GM21737 (cell line): Measurements from ENCODE around the gene MAN1B1.
A peak's percentile ranks its signal among the peaks of the same experiment; 100 is the strongest.
"Not testable (repeated sequence)": the region's sequence is repeated elsewhere in the genome, so short reads cannot be mapped to it uniquely, and the experiment has no call there.

Experiments used
- ATAC-seq: cut with Tn5 transposase; IDR thresholded peaks from one replicate; pipeline ENCODE4 v1.9.1; 2021; ENCODE audit warnings: mild to moderate bottlenecking, moderate library complexity; ENCODE audit not compliant: unreplicated experiment

Gene MAN1B1

DNA sequence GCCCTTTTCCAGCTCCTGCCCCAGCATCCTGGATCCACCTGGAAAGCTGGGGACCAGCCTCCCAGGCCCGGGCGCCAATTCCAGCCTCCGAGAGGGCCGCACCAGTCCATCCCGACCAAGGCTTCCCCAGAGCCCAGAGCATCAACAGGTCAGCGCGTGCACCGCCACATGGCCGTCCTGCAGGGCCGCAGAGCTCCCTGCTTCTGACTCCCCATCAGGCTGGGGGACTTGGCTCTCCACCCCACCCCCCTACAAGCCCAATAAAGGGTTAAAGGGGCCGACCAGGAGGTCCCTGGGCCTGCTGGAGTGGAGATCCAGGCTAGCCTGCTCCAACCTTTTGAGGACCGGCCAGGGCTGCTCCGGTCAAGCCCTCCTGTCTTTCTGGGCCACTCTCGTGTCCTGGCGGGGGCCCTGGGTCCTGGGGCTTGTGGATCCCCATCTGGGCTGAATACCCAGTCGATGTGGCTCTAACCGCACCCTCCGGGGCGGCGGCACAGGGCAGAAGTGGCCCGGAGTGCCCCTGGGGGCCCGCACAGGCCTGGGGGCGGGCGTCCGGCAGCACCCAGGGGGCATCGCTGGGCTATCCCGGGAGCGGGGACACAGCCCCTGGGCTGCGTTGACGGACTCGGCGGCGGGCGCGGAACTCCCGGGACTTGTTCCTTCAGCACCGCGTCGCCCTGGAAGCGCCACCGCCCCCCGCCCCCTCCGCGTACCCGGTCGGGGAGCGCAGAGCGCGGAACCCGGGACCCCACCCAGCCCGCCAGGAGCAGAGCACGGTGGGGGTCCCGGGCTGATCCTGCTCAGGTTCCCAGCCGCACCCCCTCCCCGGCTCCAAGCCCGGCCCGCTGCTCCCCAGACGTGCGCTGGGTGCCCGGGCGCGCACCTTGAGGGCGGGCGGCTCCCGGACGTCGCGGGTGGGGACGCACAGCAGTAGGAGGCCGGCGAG is 33.5 kb upstream of the MAN1B1 start:
- ATAC-seq, result no peak

DNA sequence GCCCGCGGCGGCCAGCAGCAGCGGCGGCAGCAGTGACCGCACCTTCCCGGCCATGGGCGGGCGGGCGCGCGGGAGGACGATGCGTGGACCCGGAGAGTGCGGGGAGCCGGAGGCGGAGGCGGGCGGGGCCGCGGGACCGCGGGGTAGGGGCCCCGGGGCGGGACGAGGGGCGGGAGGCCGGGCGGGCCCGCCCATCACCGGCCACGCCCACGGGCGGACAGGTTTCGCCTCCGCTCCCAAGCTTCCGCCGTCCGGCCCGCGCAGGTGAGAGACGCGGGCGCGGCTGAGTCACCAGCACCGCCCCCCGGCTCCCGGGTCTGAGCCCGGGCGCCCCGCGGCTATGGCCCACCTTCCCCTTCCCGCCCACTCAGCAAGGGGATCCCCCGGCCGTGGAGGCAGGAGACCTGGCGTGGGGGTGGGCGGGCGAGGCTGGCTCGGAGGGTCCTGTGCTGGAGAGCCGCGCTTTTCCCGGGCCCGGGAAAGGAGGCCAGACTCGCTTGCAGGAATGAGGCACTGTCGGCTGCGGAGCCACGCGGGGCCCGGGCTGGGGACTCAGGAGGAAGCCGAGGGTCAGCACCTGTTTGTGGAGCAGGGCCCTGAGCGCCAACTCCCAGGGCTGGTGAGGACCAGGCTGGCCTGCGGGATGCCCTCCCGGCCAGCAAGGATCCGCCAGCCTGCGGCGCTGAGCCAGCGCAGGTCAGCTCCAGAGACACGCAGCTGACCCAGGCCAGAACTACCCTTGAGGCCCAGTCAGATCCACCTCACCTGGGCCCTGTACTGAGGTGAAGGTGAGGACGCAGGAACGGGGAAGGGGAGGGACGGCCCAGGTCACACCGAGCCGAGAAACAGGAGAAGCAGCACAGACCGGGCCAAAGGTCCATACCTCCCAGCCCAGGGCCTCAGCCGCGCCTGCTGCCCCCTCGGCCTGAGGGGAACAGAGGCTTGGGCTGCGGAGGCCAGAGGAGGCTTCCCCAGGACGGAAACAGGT is 32.5 kb upstream of the MAN1B1 start, which contains the start of gene ENTPD2:
Gene ENTPD2 (minus strand): TSS at position 118 of the 988 bp plus-strand sequence. CDS start 64 bp downstream, at position 54.
- ATAC-seq, result no peak

DNA sequence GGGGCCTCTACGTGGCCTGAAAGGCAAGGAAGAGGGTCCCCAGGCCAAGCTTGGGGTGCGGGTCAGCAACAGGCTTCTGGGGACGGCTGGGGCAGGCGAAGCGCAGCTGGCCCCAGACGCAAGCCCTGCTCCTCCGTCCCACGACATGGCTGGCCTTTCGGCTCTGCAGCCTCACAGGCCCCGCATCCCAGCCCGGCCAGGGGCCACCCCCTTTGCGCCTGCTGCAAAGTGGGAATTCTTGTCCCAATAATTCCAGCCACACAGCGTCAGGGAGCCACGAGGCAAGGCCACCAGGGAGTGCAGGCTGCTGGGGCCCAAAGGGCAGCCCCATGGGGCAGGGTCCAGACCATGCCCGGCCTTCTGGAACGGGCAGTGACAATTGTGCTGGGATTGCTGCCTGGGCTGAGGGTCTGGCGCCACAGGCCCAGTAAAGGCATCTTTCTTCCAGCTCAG is 31.8 kb upstream of the MAN1B1 start:
- ATAC-seq, result no peak

DNA sequence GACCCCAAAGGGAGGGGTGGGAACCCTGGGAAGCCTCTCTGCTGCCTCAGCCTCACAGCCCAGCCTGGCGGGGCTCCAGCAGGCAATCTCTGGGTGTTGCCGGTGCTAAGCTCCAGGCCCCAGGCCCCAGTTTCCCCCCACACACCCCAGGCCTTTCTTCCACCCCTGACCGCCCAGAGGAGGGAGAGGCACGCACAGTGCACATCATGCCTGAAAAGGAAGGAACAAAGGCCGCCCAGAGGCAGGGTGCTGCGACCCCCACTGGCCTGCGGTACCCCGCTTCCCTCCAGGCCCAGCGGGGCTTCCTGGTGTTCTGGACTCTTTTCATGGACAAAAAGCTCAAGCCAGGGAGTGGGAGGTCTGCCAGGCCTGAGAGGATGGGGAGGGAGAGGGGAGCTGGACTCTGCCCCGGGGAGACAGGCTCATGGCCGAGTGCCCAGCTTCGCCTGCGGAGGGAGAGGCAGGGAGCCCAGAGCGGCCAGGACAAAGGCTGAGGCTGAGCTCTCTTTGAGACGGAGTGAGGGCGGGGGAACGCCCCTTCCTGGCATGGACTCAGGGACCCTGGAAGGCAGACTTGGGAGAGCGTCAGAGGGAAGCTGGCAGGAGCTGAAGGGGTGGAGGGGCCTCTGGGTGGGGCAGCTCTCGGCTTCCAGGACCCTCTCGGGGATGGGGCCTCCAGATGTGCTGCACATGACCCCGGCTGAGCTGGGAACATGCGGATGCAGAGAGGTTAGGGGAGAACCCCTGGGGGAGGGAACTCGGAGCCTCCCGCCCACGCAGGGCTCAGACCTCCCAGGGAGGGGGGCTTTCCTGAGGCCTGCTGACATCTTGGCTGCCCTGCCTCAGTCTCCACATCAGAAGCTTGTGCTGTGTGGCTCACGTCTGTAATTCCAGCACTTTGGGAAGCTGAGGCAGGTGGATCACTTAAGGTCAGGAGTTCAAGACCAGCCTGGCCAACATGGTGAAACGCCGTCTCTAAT is 31.1 kb upstream of the MAN1B1 start:
- ATAC-seq, result no peak

DNA sequence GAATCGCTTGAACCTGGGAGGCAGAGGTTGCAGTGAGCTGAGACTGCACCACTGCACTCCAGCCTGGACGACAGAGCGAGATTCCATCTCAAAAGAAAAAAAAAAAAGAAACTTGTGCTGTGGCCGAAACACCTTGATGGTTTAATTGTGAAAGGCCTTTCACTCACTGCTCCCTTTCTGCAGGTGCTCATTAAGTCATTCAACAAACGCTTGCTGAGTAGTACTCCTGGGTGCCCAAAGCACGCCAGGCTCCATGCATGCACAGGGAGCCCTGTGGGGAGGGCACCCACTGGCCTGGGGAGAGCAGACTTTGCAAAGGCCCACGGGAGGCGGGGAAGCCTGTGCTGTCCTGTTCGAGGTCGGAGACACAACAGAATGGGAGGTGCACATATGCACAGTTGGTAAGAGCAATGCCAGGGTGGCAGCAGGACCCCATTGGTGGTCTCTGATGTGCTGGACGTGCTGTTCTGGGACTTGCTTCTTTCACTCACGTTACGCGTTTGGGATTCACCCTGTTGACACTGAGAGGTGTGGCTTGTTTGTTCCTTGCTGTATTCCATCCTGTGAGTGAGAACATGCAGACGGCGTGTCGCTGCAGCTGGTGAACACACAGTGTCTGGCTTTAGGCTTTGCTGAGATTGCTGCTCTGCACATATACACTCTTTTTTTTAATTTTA is 29.9 kb upstream of the MAN1B1 start:
- ATAC-seq, result no peak

DNA sequence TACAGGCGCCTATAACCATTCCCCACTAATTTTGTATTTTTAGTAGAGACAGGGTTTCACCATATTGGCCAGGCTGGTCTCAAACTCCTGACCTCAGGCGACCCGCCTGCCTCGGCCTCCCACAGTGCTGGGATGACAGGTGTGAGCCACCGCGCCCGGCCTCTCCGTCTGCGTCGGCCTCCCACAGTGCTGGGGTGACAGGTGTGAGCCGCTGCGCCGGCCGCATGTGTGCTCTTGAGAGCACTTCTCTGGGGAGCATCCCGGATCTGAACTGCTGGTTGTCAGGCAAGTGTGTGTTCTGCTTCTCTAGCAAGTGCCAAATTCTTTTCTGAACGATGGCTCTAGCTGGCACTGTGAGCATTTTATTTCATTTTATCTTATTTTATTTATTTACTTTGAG is 29.2 kb upstream of the MAN1B1 start:
- no peak for ATAC-seq

DNA sequence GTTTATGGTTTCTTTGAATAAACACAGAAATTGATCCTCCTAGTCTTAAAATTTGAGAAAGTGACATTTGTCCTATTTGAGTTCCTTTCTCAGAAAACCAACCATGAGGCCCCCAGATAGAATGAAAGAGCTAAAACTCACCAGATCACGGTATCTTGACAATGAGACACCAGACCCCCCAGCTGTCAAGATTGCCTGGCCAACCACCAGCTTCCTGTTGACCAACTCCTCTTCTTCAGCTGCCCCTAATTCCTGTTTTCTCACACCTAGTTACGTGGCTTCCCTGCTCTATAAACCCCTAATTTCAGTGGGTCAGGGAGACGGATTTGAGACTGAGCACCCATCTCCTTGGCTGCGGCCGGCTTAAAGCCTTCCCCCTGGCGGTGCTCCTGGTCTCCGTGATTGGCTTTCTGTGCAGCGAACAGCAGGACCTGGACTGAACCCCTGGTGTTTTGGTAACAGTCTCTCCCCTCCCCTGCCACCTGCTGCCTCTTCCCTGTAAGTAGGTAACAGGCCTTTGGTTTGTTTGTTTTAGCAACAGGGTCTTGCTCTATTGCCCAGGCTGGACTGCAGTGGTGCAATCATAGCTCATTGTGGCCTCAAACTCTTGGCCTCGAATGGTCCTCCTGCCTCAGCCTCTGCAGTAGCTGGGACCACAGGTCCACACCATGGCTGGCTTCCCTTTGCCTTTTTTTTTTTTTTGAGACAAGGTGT is 28.1 kb upstream of the MAN1B1 start:
- no peak for ATAC-seq

DNA sequence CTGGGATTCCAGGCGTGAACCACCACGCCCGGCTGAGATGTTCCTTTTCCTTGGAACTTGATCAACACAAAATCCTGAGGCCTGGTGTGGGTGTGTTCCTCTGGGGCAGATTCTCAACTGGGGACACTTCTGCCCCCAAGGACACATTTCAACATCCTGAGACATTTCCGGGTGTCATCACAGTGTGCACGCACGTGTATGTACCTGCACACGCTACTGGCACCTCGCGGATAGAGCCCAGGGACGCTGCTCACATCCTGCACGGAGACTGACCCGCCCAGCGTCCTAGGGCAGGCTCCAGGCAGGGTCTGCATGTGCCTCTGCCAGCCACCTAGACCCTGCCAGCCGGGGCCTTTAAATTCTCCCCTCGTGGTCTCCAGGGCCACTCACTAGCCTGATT is 24.4 kb upstream of the MAN1B1 start:
- ATAC-seq, result no peak

DNA sequence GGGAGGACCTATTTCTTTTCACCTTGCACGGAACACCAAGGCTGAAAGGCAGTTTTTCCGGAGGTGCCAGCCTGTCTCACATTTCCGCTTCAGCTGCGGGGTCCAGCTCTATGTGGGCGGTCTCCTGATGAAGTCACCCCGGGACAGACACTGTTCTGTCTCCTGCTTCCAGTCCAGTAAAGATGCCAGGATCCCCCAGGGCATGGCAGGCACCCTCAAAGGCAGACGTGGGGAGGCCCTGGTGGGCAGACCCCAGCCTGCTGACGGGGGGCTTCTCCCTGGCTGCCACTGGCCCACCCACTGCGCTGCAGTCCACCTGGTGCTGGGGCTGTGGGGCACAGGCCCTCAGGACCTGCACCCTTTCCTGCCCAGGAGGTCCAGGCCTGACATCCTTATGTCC is 24.0 kb upstream of the MAN1B1 start:
- not testable (repeated sequence) for ATAC-seq

DNA sequence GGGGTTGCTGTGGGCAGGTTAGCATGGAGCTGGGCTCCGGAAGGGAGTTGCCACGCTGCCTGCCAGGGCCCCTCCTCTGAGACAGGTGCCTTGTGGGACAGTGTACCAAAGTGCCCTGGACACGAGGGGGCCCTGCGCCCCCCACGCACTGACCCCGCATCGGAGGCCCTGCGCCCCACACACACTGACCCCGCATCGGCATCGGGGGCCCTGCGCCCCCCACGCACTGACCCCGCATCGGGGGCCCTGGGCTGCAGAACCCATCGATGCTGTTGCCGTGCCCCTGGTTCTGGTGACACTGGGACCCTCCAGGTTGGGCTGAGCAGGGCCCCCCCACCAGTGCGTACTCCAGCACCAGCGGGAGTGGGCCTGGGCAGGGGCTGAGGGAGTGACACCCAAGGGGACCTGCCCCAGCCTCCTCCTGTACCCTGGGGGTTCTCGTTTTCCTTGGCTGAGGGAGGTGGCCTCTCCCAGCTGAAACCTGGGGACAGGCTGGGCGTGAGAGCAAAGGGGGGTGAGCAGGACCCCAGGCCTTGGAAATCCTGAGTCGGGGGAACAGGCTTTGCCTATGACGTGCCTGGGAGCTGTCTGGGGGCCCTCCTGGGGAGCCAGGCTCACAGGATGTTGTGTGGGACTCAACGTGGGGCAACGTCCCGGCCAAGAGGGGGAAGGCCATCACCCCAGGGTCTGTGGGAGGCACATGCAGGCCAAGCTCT is 23.3 kb upstream of the MAN1B1 start:
- ATAC-seq, result no peak

DNA sequence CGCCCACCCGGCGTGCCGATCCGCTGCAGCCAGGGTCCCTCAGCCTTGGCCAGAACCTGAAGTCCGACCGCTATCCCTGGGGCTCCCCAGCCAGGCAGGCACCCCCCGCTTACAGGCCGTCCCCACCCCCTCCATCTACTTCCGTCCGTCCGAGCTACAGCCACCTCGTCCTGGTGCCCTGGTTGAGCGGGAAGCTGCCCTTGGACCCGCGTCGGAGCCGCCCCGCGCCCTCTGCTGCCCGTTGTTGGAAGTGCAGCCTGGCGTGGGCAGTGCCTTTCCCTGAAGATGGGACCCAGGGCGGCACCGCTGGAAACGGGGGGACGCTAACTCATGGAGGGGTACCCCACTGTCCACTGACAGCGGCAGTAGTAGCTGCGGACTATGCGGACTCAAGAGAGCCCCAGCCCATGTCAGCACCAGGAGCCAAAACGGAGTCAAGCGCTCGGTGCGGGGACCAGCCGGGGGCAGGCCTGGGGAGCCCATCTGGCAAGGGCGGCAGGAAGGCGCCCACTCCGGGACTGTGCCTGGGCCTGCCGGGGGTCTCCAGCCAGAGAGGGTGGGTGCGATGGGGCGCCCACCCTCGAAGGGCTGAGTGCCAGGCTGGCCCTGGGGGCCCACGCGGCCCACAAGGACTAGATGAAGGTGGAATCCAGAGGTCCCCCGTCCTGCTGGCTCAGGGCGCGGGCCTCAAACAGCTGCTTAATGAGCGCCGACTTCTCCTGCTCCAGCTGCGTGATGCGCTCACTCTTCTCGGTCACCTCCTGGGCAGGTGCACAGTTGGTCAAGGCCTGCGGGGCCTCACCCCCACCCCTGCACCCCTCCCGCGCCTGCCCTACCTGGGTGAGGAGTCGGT is 22.5 kb upstream of the MAN1B1 start:
- ATAC-seq, result no peak

DNA sequence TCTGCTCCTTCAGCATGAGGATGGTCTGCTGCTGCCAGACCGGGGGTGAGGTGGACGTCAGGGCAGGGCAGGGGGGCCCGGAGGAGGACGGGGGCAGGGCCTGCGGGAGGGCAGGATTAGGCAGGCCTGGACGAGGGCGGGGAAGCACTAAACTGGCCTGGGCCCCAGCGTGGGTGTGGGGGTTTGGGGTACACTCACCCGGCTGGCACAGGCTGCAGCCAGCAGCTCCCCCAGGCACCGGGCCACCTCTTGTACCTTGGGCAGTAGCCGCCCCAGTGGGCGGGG is 22.0 kb upstream of the MAN1B1 start:
- ATAC-seq, result no peak

DNA sequence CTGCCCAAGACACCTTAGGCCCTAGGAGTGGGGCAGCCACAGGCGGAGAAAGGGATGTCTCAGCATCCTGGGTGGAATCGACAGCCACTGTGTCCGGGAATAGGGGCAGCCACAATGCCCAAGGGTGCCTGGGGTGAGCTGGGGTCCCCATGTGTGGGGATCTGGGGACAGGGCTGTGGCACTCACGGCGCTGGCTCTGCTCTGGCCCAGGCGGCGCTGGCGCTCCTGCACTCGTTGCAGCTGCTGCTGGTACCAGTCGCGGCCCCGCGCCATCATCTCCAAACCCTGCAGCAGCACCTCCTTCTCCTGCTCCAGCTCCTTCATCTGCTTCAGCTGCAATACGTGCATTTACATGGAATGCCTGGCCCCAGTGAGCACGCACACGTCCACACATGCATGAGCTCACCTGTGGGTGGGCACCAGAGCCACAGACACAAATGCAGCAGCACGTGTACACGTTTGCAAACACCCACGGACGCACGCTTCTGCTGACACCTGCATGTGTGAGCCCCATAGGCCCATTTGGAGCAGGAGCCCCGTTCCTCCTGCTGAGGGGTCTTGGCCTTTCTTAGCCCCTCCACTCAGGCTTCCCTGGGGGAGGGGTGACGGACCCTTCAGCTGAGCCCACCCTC is 21.3 kb upstream of the MAN1B1 start:
- ATAC-seq, result no peak

DNA sequence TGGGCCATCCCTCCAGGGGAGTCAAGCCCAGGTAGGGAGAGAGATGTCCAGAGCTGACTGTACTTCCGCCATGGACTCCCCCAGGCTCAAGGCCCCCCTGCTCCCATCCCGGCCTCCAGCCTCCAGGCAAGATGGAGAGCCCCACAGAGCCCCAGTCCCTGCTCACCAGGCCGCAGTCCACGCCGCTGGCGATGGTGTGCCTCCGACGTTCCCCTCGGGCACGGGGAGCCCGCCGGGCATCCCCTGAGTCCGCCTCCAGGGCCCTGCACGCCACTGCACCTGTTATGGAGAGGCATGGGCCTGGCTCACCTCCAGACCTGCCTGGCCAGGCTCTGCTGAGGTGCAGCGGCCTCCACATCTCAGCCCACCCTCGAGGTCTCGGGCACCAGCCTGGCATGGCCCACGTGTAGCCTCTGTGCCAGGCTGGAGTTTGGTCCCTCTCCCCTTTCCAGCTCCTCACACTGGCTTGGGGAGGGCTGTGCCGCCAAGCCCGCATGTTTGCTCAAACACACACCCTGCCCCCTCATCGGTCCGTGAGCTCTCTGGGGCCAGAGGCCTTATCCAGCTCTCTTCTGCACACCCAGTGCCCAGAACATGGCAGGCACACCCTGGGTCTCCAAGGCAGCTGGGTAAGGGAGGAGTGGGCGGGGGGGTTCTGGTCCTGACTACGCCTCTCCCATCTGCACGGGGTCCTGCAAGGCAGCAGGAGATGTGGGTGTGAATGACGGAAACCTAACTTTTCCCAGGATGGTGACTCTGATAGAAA is 20.5 kb upstream of the MAN1B1 start:
- no peak for ATAC-seq

DNA sequence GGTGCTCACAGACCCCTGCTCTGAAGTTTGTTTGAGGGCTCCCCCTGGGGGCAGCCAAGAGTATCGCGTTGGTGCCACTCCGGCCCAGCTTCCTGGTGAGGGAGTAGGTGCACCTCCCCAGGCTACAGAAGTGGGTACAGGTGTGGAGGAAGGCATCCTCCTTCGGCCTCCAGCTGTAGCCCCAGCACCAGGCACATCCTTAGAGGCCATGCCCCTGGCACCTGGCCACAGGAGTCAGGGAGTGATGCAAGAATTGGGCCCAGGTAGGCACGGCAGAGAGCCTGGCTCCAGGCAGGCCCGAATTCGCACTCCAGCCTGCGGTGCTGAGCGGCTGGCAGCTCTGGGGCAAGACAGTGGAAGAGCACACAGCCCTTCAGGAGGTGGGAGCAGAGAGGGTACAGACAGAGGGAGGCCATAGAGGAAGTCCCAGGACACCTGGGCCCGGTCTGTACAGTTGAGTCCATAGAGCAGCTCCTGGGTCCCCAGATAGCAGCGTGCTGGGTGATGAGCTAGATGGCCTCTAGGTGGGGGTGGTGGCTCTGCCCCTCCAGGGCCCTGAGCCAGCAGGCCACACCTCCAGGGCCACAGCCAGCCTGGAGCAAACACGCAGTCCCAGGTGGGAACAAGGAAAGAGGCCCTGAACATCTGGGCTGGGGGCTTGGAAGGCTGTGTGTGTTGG is 18.8 kb upstream of the MAN1B1 start:
- peak; percentile 38 for ATAC-seq
